Endometrial microvascular endothelial cells (primary cell): ENCODE results near the gene PPM1M. TPM values are rescaled to one million over a fixed set of nuclear protein-coding genes. Genes with fewer than 3 reads are reported as not detected.

Experiments
- in situ Hi-C: cut with HindIII; loops from 2 replicates; pipeline ENCODE4 v1.10.0; 2017; ENCODE audit warnings: low sequenced_read_pairs, low pct_unique_long_range_greater_than_20kb; ENCODE audit errors: inconsistent ontology term
- total RNA-seq: library from RNA; depleted of rRNA; stranded (reverse); fragments of >200 nt; gene quantifications from one replicate; pipeline ENCODE4 v1.2.3, GENCODE V29; 2015; ENCODE audit errors: inconsistent ontology term

The PPM1M gene
- total RNA-seq, 1 donor from 2014 or later, result 15.2 TPM

DNA sequence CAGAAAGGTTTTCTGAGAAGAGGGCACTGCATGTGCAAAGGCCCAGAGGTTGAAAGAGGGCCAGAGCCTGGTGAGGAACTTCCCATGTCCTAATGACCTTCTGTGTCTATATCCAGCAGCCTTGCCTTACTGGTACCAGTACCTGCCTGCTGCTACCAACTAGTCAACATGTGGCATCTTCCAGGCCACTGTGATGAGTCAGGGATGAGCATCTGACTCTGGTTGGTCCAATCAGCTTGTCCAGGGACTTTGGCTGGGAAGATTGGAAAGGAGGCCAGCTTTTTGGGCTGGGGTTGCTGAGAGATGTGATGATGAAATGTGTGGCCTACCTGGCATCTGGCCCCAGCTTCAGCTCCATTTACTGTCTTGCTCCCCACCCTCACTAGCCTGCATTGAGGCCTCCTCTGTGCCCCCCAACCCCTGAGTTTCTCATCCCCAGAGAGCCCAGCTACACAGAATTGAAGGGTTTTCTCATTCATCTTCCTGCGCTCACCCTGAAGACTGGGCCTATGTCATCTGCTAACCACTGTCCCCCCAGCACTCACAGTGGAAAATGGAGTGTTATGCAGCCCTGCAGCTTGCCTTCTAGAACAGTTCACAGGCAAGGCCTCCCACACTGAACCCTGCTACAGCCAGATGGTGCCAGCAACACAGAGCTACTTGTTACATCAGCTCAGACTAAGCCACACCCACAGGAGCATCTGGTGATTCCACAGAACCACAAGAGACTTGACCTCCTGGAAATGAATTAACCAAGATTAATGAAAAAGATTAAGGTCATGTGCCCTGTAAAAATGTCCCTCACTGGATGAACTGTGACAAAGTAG lies 5.3 kb upstream of the PPM1M start:
- in situ Hi-C loops, result no loop called here

DNA sequence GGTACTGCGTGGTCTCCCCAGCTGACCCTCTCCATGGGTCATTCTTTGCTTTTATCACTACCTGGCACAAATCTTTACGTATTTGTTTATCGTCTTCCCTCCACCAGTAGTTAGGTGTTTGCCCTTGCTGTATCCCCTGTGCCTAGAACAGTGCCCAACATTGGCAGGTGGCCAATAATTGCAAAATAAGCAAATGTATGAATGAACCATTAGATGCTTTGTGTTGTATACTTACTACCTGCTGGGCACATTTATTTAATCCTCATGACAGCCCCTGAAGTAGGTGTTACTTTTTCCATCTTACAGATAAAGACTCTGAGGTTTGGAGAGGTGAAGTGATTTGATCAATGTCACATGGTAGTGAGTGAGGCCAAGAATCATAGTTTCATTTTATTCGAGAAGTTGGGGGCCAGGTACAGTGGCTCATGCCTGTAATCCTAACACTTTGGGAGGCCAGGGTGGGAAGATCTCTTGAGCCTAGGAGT lies 4.6 kb upstream of the PPM1M start:
- in situ Hi-C loops, result no loop called here

DNA sequence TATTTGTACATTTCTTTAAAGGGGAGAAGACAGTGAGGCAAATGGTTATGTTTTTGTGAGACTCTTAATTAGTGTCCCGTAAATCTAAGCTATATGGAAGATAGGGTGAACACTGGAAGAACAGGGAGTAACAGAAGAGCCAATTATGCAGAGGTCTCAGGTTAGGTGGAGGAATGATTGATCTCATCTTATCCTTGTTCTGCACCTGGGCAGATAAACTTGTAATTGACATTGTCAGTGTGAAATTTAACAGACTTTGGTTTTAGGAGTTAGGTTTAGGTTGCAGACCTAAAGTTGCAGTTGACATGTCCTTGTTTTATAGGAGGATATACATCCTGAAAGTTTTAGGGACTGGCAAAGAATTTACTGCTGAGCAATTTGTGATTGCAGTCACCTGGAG lies 3.5 kb upstream of the PPM1M start:
- in situ Hi-C loops, result no loop called here

- in situ Hi-C loops, result no loop called here
These were observed 1.5 kb upstream of the PPM1M start for GRCh38 chr3:52243791-52244628.

DNA sequence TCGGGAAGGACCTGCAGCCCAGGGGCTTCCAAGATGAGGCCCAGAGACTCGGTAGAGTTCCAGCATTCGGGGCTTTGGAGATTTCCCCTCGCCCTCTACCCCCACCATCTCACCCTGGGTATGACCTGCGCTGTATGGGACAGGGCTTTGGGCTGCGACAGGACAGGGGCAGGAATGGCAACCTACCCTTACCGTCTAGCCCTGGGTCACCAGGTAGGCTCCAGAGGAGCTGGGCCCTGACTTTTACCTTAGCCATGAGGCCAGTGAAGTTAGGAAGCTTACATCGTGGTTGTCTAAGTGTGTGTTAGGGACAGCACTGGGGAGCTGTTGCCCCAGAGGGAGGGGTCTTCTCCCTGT lies 683 bp downstream of the PPM1M start:
- in situ Hi-C loops, result no loop called here

GRCh38 chr3:52246728-52247408 lies 1.3 kb downstream of the PPM1M start:
- in situ Hi-C loops, result no loop called here

GRCh38 chr3:52247409-52248164 lies 2.0 kb downstream of the PPM1M start:
- in situ Hi-C loops, result no loop called here

DNA sequence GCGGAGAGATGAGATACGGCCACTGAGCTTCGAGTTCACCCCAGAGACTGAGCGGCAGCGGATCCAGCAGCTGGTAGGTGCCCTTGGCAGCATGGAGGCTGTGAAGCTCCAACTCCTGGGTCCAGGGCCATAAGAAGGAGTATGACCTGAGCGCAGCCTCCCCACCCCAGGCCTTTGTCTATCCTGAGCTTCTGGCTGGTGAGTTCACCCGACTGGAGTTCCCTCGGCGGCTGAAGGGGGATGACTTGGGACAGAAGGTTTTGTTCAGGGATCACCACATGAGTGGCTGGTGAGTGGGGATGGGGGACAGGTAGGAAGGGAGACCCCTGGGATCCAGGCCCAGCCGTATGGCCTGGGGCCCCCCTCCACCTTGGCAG lies 2.6 kb downstream of the PPM1M start:
- in situ Hi-C loops, result no loop called here

- in situ Hi-C loops, result no loop called here
These were observed 3.4 kb downstream of the PPM1M start for GRCh38 chr3:52248816-52249547.

DNA sequence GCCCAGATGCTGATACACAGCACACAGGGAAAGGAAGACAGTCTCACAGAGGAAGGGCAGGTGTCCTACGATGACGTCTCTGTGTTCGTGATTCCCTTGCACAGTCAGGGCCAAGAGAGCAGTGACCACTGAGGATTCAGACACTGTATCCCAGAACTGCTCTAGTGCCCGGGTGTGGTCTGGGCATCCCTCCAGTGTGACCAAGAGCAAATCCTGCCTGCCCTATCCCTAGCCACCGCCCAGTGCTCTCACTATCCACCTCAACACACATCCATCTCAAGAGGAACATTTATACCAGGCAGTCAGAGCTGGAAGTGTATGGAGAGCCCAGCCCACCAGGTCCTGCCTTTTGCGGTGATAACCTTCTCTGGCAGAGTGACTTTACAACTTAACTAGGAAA lies 4.1 kb downstream of the PPM1M start:
- in situ Hi-C loops, result no loop called here

DNA sequence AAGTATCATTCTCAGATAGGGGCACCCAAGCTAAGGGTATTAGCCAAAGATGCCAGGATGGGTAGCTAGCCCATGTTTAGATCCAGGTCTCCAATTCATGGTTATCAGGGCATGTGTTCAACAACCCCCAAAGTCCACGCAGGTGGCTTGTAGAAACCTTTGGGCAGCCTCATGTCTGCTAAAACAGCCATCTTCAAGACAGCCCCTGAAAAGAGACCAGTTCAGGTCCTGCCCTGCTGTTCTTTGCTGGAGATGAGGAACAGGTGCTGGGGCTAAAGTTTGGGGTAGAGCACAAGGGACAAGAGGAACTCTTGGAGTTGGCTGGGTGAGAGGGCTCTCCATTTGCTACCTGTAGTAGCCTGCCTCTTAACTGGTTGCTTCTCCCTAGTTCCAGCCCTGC lies 4.6 kb downstream of the PPM1M start:
- in situ Hi-C loops, result no loop called here

GRCh38 chr3:52253314-52254304 lies 8.1 kb downstream of the PPM1M start:
- in situ Hi-C loops, result no loop called here

DNA sequence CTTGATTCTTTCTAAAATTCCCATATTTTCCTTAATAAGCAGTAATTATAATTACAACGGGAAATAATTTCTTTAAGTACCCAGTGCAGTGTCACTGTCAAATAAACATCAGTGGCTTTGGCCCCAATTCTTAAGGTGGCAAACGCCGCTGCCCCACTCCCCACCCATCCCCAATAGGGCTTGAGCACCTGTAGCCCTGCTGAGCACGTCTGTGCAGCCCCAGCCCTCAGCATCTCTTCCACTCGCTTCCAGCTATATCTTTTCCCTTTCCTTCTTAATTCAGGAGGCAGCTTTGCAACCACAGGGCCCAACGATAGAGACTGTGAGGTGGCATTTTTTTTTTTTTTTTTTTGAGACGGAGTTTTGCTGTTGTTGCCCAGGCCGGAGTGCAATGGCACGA lies 9.0 kb downstream of the PPM1M start:
- in situ Hi-C loops, result no loop called here

DNA sequence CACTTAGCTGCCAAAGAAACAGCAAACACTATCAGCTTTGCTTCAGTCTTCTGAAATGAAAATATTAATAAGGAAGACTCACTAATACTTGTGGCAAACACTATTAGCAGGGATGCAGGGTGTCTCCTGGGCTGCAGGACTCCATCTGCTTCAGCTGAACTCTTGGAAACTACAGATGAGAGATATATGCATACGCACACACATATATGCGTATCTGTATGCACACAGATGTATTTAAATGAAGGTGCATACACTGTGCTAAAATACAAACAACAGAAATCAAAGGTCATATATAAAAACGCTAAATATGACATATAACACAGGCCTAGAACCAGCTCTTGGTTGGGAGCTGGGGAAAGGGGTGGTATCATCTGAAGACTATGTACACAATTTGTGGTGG lies 10.6 kb downstream of the PPM1M start:
- in situ Hi-C loops, result no loop called here

GRCh38 chr3:52256622-52257021 lies 11.1 kb downstream of the PPM1M start:
- in situ Hi-C loops, result no loop called here

DNA sequence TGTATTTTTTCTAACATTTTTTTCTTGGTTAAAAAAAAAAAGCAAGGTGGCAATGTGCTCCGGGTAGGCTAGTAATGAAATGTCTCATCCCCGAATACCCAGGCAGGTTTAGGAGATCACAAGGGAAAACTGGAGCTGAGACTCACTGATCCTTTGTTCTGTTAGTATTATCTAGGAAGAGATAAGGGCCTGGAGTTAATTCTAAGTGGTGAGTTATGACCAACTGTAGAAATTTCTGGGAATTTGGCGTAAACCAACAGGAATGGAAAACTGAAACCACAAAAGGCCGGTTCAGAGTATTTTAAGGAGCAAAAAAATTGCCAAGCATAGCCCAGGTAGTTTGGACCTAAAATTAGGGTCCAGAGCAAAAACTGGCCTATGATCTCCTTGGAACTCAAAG lies 12.4 kb downstream of the PPM1M start:
- in situ Hi-C loops, result no loop called here

GRCh38 chr3:52259035-52259434 lies 13.5 kb downstream of the PPM1M start:
- in situ Hi-C loops, result no loop called here
